Measurements from ENCODE around the gene ZC3H11A.

GRCh38 chr1:203778146-203778545 is 17.3 kb upstream of the ZC3H11A start:
- no peak for TF ChIP-seq CTCF (IDR thresholded peaks at IDR 0.05 in 2 of 3, conservative IDR thresholded peaks at IDR 0.05 in 1 of 3; ENCODE audit: borderline replicate concordance in 1 of 3, insufficient read depth in 1 of 3, low read depth in 2 of 3, low read length in 2 of 3)
- TF ChIP-seq EGR1 (IDR thresholded peaks at IDR 0.05; ENCODE audit: low read depth), result no peak
- TF ChIP-seq RAD21 (IDR thresholded peaks at IDR 0.05; ENCODE audit: low read depth), result no peak
- no peak for TF ChIP-seq POLR2AphosphoS5 (IDR thresholded peaks at IDR 0.05; ENCODE audit: low read depth, low read length)
- TF ChIP-seq TCF7L2 (IDR thresholded peaks at IDR 0.05; ENCODE audit: borderline replicate concordance, extremely low read depth, insufficient read depth, insufficient read length), result no peak
- no peak for TF ChIP-seq EZH2 (IDR thresholded peaks at IDR 0.05)
